ENCODE results near the gene GPR156. TPM values are rescaled to one million over a fixed set of nuclear protein-coding genes. Genes with fewer than 3 reads are reported as not detected.

The GPR156 gene
- total RNA-seq, 4 donors from 2014 or later: not detected

GRCh38 chr3:120265989-120266388 lies 19.0 kb downstream of the GPR156 start:
- H3K4me3 ChIP-seq: no peak overlapping the region
- no peaks in the 10 kb centered on the region for H3K27me3 ChIP-seq
- no peak overlapping the region for H3K27ac ChIP-seq
- no peaks in the 10 kb centered on the region for H3K4me1 ChIP-seq
- H3K9me3 ChIP-seq: no peaks in the 10 kb centered on the region
- TF ChIP-seq POLR2A (IDR thresholded peaks at IDR 0.05): no peak
- no peaks in the 10 kb centered on the region for H3K36me3 ChIP-seq
- no peak for DNase-seq

GRCh38 chr3:120264963-120265362 lies 20.1 kb downstream of the GPR156 start:
- Histone ChIP-seq H3K36me3 (no peaks in the 10 kb centered on the region), H3K27ac (no peak overlapping the region), H3K4me3 (no peak overlapping the region), H3K27me3 (no peaks in the 10 kb centered on the region), H3K9me3 (no peaks in the 10 kb centered on the region), H3K4me1 (no peaks in the 10 kb centered on the region)
- TF ChIP-seq CTCF (IDR thresholded peaks at IDR 0.05) (no peak), POLR2A (IDR thresholded peaks at IDR 0.05) (no peak)
- DNase-seq: no peak

- no peaks in the 10 kb centered on the region for H3K9me3 ChIP-seq
- H3K36me3 ChIP-seq: no peaks in the 10 kb centered on the region
- H3K27me3 ChIP-seq: no peaks in the 10 kb centered on the region
- H3K27ac ChIP-seq: no peak overlapping the region
- no peak for DNase-seq
- H3K4me1 ChIP-seq: no peaks in the 10 kb centered on the region
- no peak for TF ChIP-seq CTCF (IDR thresholded peaks at IDR 0.05)
- no peak for TF ChIP-seq POLR2A (IDR thresholded peaks at IDR 0.05)
- H3K4me3 ChIP-seq: no peak overlapping the region
Measured at GRCh38 chr3:120263792-120264191, 21.2 kb downstream of the GPR156 start.

- TF ChIP-seq CTCF (IDR thresholded peaks at IDR 0.05) (no peak), POLR2A (IDR thresholded peaks at IDR 0.05) (no peak)
- no peak for DNase-seq
- no peaks in the 10 kb centered on the region for H3K36me3 ChIP-seq
- no peaks in the 10 kb centered on the region for H3K27me3 ChIP-seq
- no peaks in the 10 kb centered on the region for H3K4me1 ChIP-seq
- peaks cover 0 to 7% (median 0%) of the 10 kb centered on the region in 4 donors for H3K9me3 ChIP-seq
- H3K27ac ChIP-seq: no peak overlapping the region
- H3K4me3 ChIP-seq: no peak overlapping the region
Measured at GRCh38 chr3:120258009-120258408, 27.0 kb downstream of the GPR156 start.

- Histone ChIP-seq H3K27ac (no peak overlapping the region), H3K4me3 (no peak overlapping the region), H3K27me3 (no peaks in the 10 kb centered on the region), H3K4me1 (no peaks in the 10 kb centered on the region), H3K36me3 (no peaks in the 10 kb centered on the region), H3K9me3 (no peaks in the 10 kb centered on the region)
- no peak for TF ChIP-seq POLR2A (IDR thresholded peaks at IDR 0.05)
- no peak for TF ChIP-seq CTCF (IDR thresholded peaks at IDR 0.05)
- DNase-seq: no peak
Measured at GRCh38 chr3:120245386-120245785, 39.6 kb downstream of the GPR156 start.

GRCh38 chr3:120244834-120245225 lies 40.2 kb downstream of the GPR156 start:
- DNase-seq: no peak

More at GRCh38 chr3:120244834-120245225, 40.2 kb downstream of the GPR156 start:
- no peaks in the 10 kb centered on the region for H3K36me3 ChIP-seq
- no peaks in the 10 kb centered on the region for H3K4me1 ChIP-seq
- no peak overlapping the region for H3K4me3 ChIP-seq
- TF ChIP-seq POLR2A (IDR thresholded peaks at IDR 0.05) (no peak), CTCF (IDR thresholded peaks at IDR 0.05) (no peak)
- H3K27me3 ChIP-seq: no peaks in the 10 kb centered on the region
- no peak overlapping the region for H3K27ac ChIP-seq
- H3K9me3 ChIP-seq: no peaks in the 10 kb centered on the region

Measured in Peyer's patch (tissue), 4 donors.